ENCODE measurements around the gene GBA3.

DNA sequence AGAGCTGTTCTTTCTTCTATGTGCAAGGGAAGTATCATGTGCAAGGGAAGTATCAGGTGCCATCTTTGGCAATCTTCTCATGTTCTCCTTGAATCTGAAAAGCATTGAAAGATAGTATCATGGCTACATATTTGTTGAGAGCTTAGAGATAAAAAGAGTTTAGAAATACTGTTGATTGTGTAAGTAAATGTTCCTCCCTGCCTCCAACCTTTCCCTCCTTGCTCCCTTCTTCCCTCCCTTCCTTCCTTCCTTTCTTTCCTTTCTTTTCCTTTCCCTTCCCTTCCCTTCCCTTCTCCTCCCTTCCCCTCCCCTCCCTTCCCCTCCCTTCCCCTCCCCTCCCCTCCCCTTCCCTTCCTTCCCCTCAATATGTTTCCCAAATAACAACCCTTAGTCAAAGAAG, 108.7 kb downstream of the GBA3 start:
- TF ChIP-seq POLR2AphosphoS5 (IDR thresholded peaks at IDR 0.05) (no peak), POLR2A (IDR thresholded peaks at IDR 0.05) (no peak), EP300 (IDR thresholded peaks at IDR 0.05) (no peak)
- TF ChIP-seq, protein P1, sequence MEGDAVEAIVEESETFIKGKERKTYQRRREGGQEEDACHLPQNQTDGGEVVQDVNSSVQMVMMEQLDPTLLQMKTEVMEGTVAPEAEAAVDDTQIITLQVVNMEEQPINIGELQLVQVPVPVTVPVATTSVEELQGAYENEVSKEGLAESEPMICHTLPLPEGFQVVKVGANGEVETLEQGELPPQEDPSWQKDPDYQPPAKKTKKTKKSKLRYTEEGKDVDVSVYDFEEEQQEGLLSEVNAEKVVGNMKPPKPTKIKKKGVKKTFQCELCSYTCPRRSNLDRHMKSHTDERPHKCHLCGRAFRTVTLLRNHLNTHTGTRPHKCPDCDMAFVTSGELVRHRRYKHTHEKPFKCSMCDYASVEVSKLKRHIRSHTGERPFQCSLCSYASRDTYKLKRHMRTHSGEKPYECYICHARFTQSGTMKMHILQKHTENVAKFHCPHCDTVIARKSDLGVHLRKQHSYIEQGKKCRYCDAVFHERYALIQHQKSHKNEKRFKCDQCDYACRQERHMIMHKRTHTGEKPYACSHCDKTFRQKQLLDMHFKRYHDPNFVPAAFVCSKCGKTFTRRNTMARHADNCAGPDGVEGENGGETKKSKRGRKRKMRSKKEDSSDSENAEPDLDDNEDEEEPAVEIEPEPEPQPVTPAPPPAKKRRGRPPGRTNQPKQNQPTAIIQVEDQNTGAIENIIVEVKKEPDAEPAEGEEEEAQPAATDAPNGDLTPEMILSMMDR (IDR thresholded peaks at IDR 0.05): no peak

Measured in gastroesophageal sphincter (tissue), 3 donors.